Testis (tissue), 3 donors: ENCODE results near the gene OLFM1. TPM values are rescaled to one million over a fixed set of nuclear protein-coding genes. Genes with fewer than 3 reads are reported as not detected.
"Not testable (repeated sequence)": the region's sequence is repeated elsewhere in the genome, so short reads cannot be mapped to it uniquely, and the experiment has no call there.

ENCODE experiments used
- DNase-seq: peaks from one replicate; pipeline ENCODE4 v3.0.0-alpha.2; 2019
- H3K27ac ChIP-seq, 2 donors: fragments of 200-600 bp; sonication (generic); one replicate each; pipeline ENCODE4 v1.5.1; 2019
- H3K27me3 ChIP-seq: fragments of 200-600 bp; sonication (generic); one replicate; pipeline ENCODE4 v1.5.1; 2019
- H3K36me3 ChIP-seq: fragments of 200-600 bp; sonication (generic); one replicate; pipeline ENCODE4 v1.5.1; 2017; ENCODE audit warnings: low read depth; ENCODE audit errors: missing control alignments
- H3K4me1 ChIP-seq: fragments of 200-600 bp; sonication (generic); one replicate; pipeline ENCODE4 v1.5.1; 2019
- H3K4me3 ChIP-seq, 2 donors: fragments of 200-600 bp; sonication (generic); one replicate each; pipeline ENCODE4 v1.5.1; 2017 to 2019
- H3K9me3 ChIP-seq: fragments of 200-600 bp; sonication (generic); one replicate; pipeline ENCODE4 v1.5.1; 2017
- CTCF ChIP-seq, 3 experiments: fragments of 450-650 bp in 2 of 3; fragments of 200-600 bp in 1 of 3; sonication (generic) in 1 of 3; IDR thresholded peaks; one replicate each; pipeline ENCODE4 v1.5.1; 2016 to 2019; ENCODE audit warnings: antibody characterized with exemption in 3 of 3, mild to moderate bottlenecking in 2 of 3, moderate library complexity in 1 of 3
- POLR2A ChIP-seq: fragments of 450-650 bp; IDR thresholded peaks from one replicate; pipeline ENCODE4 v1.6.1; 2017; ENCODE audit warnings: antibody characterized with exemption, mild to moderate bottlenecking, moderate library complexity
- WGBS, 2 donors: methylation state at CpG; one replicate each; pipeline ENCODE4 v1.1.5; 2018; 5-methylcytosine and 5-hydroxymethylcytosine counted together
- intact Hi-C: fragments of 100-400 bp; cut with DNase I; formaldehyde crosslinking; loops from one replicate; pipeline ENCODE4 v1.15.1; 2023; ENCODE audit warnings: low total_unique reads
- polyA plus RNA-seq: library from polyadenylated mRNA; stranded (reverse); fragments of 350-450 nt; fragmentation: Illumina TruSeq; extraction: RNeasy Lipid Tissue Mini Kit (QIAGEN cat#74804); gene quantifications from one replicate; pipeline ENCODE4 v1.2.3, GENCODE V29; 2014; ENCODE audit warnings: low read depth, low replicate concordance; ENCODE audit not compliant: insufficient read depth
- total RNA-seq, 2 donors: library from RNA; depleted of rRNA; stranded (reverse); fragments of >200 nt; gene quantifications; one replicate each; pipeline ENCODE4 v1.2.3, GENCODE V29; 2016

The OLFM1 gene
- total and polyA plus RNA-seq, 3 donors from 2014 or later, result 13.9 to 24.4 (median 16.0) TPM

GRCh38 chr9:135148386-135148785, 60.9 kb downstream of the OLFM1 start:
- Histone ChIP-seq H3K27ac (no peak overlapping the region), H3K4me1 (peaks cover 9% of the 10 kb centered on the region), H3K36me3 (no peaks in the 10 kb centered on the region), H3K4me3 (no peak overlapping the region), H3K9me3 (no peaks in the 10 kb centered on the region), H3K27me3 (no peaks in the 10 kb centered on the region)
- intact Hi-C loops, result no loop called here
- TF ChIP-seq POLR2A, result no peak
- no peak for TF ChIP-seq CTCF (IDR thresholded peaks at IDR 0.05)
- WGBS, 2 donors, result 79 to 91% methylated on average over 4 to 7 of the region's 7 CpGs
- no peak for DNase-seq

GRCh38 chr9:135149901-135150300, 62.4 kb downstream of the OLFM1 start:
- H3K27me3 ChIP-seq, intact Hi-C loops: not testable (repeated sequence)

GRCh38 chr9:135150981-135151380, 63.5 kb downstream of the OLFM1 start:
- no peaks in the 10 kb centered on the region for H3K9me3 ChIP-seq
- H3K4me3 ChIP-seq, result no peak overlapping the region
- no peaks in the 10 kb centered on the region for H3K36me3 ChIP-seq
- H3K27ac ChIP-seq, result no peak overlapping the region
- DNase-seq, result no peak
- TF ChIP-seq POLR2A, result no peak
- TF ChIP-seq CTCF (IDR thresholded peaks at IDR 0.05), result no peak
- no peaks in the 10 kb centered on the region for H3K27me3 ChIP-seq
- intact Hi-C loops, result no loop called here
- no peaks in the 10 kb centered on the region for H3K4me1 ChIP-seq
- 93 to 96% methylated on average over 11 of the region's 11 CpGs for WGBS, 2 donors

More at GRCh38 chr9:135149901-135150300, 62.4 kb downstream of the OLFM1 start:
- not testable (repeated sequence) for H3K4me3 ChIP-seq, H3K36me3 ChIP-seq, H3K9me3 ChIP-seq, H3K27ac ChIP-seq, DNase-seq, H3K4me1 ChIP-seq
- 46 to 55% methylated on average over 9 of the region's 9 CpGs for WGBS, 2 donors

GRCh38 chr9:135151757-135152613, 64.5 kb downstream of the OLFM1 start:
- TF ChIP-seq CTCF (IDR thresholded peaks at IDR 0.05), result no peak
- TF ChIP-seq POLR2A, result no peak
- H3K9me3 ChIP-seq, result no peaks in the 10 kb centered on the region
- DNase-seq, result no peak
- intact Hi-C loops, result no loop called here
- no peak overlapping the region for H3K4me3 ChIP-seq
- no peak overlapping the region for H3K27ac ChIP-seq
- H3K36me3 ChIP-seq, result no peaks in the 10 kb centered on the region
- H3K4me1 ChIP-seq, result no peaks in the 10 kb centered on the region
- H3K27me3 ChIP-seq, result no peaks in the 10 kb centered on the region
- 78 to 80% methylated on average over 6 of the region's 6 CpGs for WGBS, 2 donors

- WGBS, 2 donors, result 54 to 65% methylated on average over 12 to 17 of the region's 17 CpGs
- Histone ChIP-seq H3K4me3 (no peak overlapping the region), H3K4me1 (no peaks in the 10 kb centered on the region), H3K36me3 (no peaks in the 10 kb centered on the region), H3K27ac (no peak overlapping the region), H3K9me3 (no peaks in the 10 kb centered on the region), H3K27me3 (no peaks in the 10 kb centered on the region)
- TF ChIP-seq CTCF (IDR thresholded peaks at IDR 0.05), result no peak
- no peak for TF ChIP-seq POLR2A
- DNase-seq, result no peak
- intact Hi-C loops, result no loop called here
Measured at GRCh38 chr9:135152614-135153334, 65.3 kb downstream of the OLFM1 start.
